Liver (tissue), 9 donors: ENCODE results near the gene SMIM14. TPM values are rescaled to one million over a fixed set of nuclear protein-coding genes. Genes with fewer than 3 reads are reported as not detected.

Experiments used
- DNase-seq: peaks from one replicate; pipeline ENCODE4 v3.0.0-alpha.2; 2017; ENCODE audit warnings: low spot score
- H3K27ac ChIP-seq, 2 donors: one replicate each; pipeline ENCODE4 v1.7.0; 2013; ENCODE audit warnings: inconsistent platforms in 2 of 2, low read length in 2 of 2, control low read depth in 1 of 2, low read depth in 1 of 2, mild to moderate bottlenecking in 1 of 2
- H3K27me3 ChIP-seq, 4 donors: one replicate each; pipeline versions ENCODE4 v1.6.1 to v1.7.0; 2013; ENCODE audit warnings: low read length in 3 of 4, inconsistent platforms in 1 of 4, mild to moderate bottlenecking in 1 of 4, moderate library complexity in 1 of 4; ENCODE audit not compliant: control insufficient read depth in 4 of 4, insufficient read depth in 4 of 4
- H3K36me3 ChIP-seq, 4 donors: one replicate each; pipeline versions ENCODE4 v1.6.1 to v1.7.0; 2013; ENCODE audit warnings: low read length in 3 of 4, mild to moderate bottlenecking in 3 of 4, low read depth in 1 of 4, moderate library complexity in 1 of 4; ENCODE audit not compliant: control insufficient read depth in 4 of 4, insufficient read depth in 3 of 4
- H3K4me1 ChIP-seq, 4 donors: one replicate each; pipeline versions ENCODE4 v1.6.1 to v1.7.0; 2013; ENCODE audit warnings: low read length in 3 of 4, mild to moderate bottlenecking in 3 of 4, moderate library complexity in 1 of 4; ENCODE audit not compliant: control insufficient read depth in 4 of 4, insufficient read depth in 4 of 4
- H3K4me3 ChIP-seq, 3 donors: one replicate each; pipeline versions ENCODE4 v1.6.1 to v1.7.0; 2013; ENCODE audit warnings: low read length in 3 of 3, control low read depth in 1 of 3, low read depth in 1 of 3, mild to moderate bottlenecking in 1 of 3
- H3K9ac ChIP-seq, 2 donors: one replicate each; pipeline ENCODE4 v1.7.0; 2013; ENCODE audit warnings: low read length in 2 of 2, mild to moderate bottlenecking in 2 of 2, moderate library complexity in 2 of 2, control low read depth in 1 of 2, low read depth in 1 of 2
- H3K9me3 ChIP-seq, 4 donors: one replicate each; pipeline versions ENCODE4 v1.6.1 to v1.7.0; 2013; ENCODE audit warnings: low read length in 3 of 4; ENCODE audit not compliant: control insufficient read depth in 4 of 4
- EGR1 ChIP-seq, 2 donors: IDR thresholded peaks; 2 replicates each; pipeline ENCODE4 v1.6.1; 2016 to 2018; ENCODE audit warnings: antibody characterized with exemption in 2 of 2, low read depth in 2 of 2
- FOXA1 ChIP-seq: IDR thresholded peaks from 2 replicates; pipeline ENCODE4 v1.6.1; 2016; ENCODE audit warnings: antibody characterized with exemption
- FOXA2 ChIP-seq: IDR thresholded peaks from 2 replicates; pipeline ENCODE4 v1.6.1; 2016; ENCODE audit warnings: antibody characterized with exemption
- GABPA ChIP-seq, 2 donors: IDR thresholded peaks in 1 of 2; conservative IDR thresholded peaks in 1 of 2; 2 replicates each; pipeline ENCODE4 v1.6.1; 2016; ENCODE audit warnings: antibody characterized with exemption in 2 of 2, mild to moderate bottlenecking in 1 of 2, moderate library complexity in 1 of 2
- HNF4A ChIP-seq, 2 donors: conservative IDR thresholded peaks; 2 replicates each; pipeline ENCODE4 v1.6.1; 2016; ENCODE audit warnings: antibody characterized with exemption in 2 of 2, mild to moderate bottlenecking in 2 of 2
- HNF4G ChIP-seq: IDR thresholded peaks from 2 replicates; pipeline ENCODE4 v1.6.1; 2016; ENCODE audit warnings: antibody characterized with exemption
- JUND ChIP-seq, 2 donors: IDR thresholded peaks; 2 replicates each; pipeline ENCODE4 v1.6.1; 2016; ENCODE audit warnings: antibody characterized with exemption in 2 of 2
- NR2F2 ChIP-seq: IDR thresholded peaks from 2 replicates; pipeline ENCODE4 v1.6.1; 2016; ENCODE audit warnings: antibody characterized with exemption
- RAD21 ChIP-seq, 2 donors: IDR thresholded peaks; 2 replicates each; pipeline ENCODE4 v1.6.1; 2016; ENCODE audit warnings: antibody characterized with exemption in 2 of 2, mild to moderate bottlenecking in 2 of 2
- RXRA ChIP-seq, 2 donors: IDR thresholded peaks; 2 replicates each; pipeline ENCODE4 v1.6.1; 2017 to 2018; ENCODE audit warnings: antibody characterized with exemption in 2 of 2, mild to moderate bottlenecking in 1 of 2
- SP1 ChIP-seq: IDR thresholded peaks from 2 replicates; pipeline ENCODE4 v1.6.1; 2018; ENCODE audit warnings: antibody characterized with exemption, mild to moderate bottlenecking
- TAF1 ChIP-seq: conservative IDR thresholded peaks from 2 replicates; pipeline ENCODE4 v1.6.1; 2016; ENCODE audit warnings: antibody characterized with exemption, mild to moderate bottlenecking
- YY1 ChIP-seq: IDR thresholded peaks from 2 replicates; pipeline ENCODE4 v1.6.1; 2016; ENCODE audit warnings: antibody characterized with exemption, mild to moderate bottlenecking
- WGBS: extraction: QIAGEN DNeasy Blood & Tissue Kit; methylation state at CpG from one replicate; pipeline ENCODE4 v1.1.7; 2013; 5-methylcytosine and 5-hydroxymethylcytosine counted together
- polyA plus RNA-seq, 2 donors: library from polyadenylated mRNA; stranded (reverse) in 1 of 2; unstranded in 1 of 2; fragments of 200-250 nt in 1 of 2; fragments of >200 nt in 1 of 2; fragmentation: Nextera tagmentation in 1 of 2; extraction: Ambion mirVana in 1 of 2; gene quantifications; one replicate each; pipeline versions ENCODE4 v1.2.1 to v1.2.3, GENCODE V29; 2013 to 2015
- total RNA-seq, 2 donors: library from RNA; depleted of rRNA; stranded (reverse); fragments of >200 nt; gene quantifications; one replicate each; pipeline ENCODE4 v1.2.3, GENCODE V29; 2014
- TF ChIP-seq, protein P1 (sequence below): fragments of 150-350 bp; IDR thresholded peaks from 2 replicates; pipeline ENCODE4 v1.5.1; 2017; ENCODE audit warnings: improper control_type of control experiment, low read depth, low read length; ENCODE audit not compliant: missing input control
- TF ChIP-seq, protein P2 (sequence below): IDR thresholded peaks from 2 replicates; pipeline ENCODE4 v1.6.1; 2016; ENCODE audit warnings: antibody characterized with exemption, mild to moderate bottlenecking
- TF ChIP-seq, protein P3 (sequence below): IDR thresholded peaks from 2 replicates; pipeline ENCODE4 v1.6.1; 2016; ENCODE audit warnings: antibody characterized with exemption
- TF ChIP-seq, protein P4 (sequence below): IDR thresholded peaks from 2 replicates; pipeline ENCODE4 v1.6.1; 2016; ENCODE audit warnings: antibody characterized with exemption
- TF ChIP-seq, protein P5 (sequence below): IDR thresholded peaks from 2 replicates; pipeline ENCODE4 v1.6.1; 2016; ENCODE audit warnings: antibody characterized with exemption
- donor health status: healthy.
- donor health status: healthy.
- donor health status: healthy.
- donor health status: healthy.
- donor health status: healthy.

The SMIM14 gene
- total and polyA plus RNA-seq, 4 donors, result 21.1 to 311 (median 91.6) TPM

DNA sequence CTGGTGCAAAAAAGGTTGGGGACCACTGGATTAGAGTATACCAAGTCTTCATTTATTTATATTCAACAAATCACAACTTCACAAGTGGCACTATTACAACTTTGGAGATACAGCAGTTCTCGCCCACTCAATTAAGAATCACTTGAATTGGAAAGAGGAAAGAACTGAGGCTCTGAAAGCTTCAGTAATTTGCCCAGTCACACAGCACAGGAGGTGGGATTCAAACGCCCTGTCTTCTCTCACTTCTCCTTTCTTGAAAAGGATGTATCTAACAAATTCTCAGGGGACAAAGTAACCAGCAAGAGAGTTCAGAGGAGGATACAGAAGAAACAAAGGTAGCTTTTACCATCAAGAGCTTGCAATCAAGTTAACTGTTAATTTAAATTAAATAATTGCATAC is 12.4 kb downstream of the SMIM14 start:
- Histone ChIP-seq H3K27ac (no peak overlapping the region), H3K27me3 (no peaks in the 10 kb centered on the region), H3K4me1 (peaks cover 0 to 16% (median 6%) of the 10 kb centered on the region in 4 donors), H3K4me3 (no peak overlapping the region), H3K9ac (no peak overlapping the region), H3K9me3 (no peaks in the 10 kb centered on the region), H3K36me3 (peaks cover 0 to 15% (median 5%) of the 10 kb centered on the region in 4 donors)
- TF ChIP-seq, protein P1, sequence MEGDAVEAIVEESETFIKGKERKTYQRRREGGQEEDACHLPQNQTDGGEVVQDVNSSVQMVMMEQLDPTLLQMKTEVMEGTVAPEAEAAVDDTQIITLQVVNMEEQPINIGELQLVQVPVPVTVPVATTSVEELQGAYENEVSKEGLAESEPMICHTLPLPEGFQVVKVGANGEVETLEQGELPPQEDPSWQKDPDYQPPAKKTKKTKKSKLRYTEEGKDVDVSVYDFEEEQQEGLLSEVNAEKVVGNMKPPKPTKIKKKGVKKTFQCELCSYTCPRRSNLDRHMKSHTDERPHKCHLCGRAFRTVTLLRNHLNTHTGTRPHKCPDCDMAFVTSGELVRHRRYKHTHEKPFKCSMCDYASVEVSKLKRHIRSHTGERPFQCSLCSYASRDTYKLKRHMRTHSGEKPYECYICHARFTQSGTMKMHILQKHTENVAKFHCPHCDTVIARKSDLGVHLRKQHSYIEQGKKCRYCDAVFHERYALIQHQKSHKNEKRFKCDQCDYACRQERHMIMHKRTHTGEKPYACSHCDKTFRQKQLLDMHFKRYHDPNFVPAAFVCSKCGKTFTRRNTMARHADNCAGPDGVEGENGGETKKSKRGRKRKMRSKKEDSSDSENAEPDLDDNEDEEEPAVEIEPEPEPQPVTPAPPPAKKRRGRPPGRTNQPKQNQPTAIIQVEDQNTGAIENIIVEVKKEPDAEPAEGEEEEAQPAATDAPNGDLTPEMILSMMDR, result no peak
- no peak for TF ChIP-seq HNF4G
- no peak for TF ChIP-seq EGR1 (IDR thresholded peaks at IDR 0.05; ENCODE audit: low read depth in 2 of 2)
- no peak for TF ChIP-seq JUND (IDR thresholded peaks at IDR 0.05)
- TF ChIP-seq GABPA (IDR thresholded peaks at IDR 0.05 in 1 of 2, conservative IDR thresholded peaks at IDR 0.05 in 1 of 2), result no peak
- TF ChIP-seq RXRA (IDR thresholded peaks at IDR 0.05), result no peak
- WGBS, result 89% methylated on average over 2 of the region's 2 CpGs
- DNase-seq, result no peak

DNA sequence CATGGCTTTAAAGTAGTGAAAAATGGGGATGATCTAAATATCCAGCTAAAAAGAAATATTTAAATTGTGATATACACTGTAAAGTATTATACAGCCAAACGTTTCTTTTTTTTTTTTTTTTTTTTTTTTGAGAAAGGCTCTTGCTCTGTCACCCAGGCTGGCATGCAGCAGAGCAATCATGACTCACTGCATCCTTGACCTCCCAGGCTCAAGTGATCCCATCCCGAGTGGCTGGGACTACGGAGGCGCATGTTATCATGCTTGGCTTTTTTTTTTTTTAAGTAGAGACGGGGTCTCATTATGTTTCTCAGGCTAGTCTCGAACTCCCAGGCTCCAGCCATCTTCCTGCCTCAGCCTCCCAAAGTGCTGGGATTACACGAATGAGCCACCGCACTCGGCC is 17.1 kb downstream of the SMIM14 start:
- H3K27ac ChIP-seq, result peak overlapping the region; percentile 4 to 21
- TF ChIP-seq, protein P2, sequence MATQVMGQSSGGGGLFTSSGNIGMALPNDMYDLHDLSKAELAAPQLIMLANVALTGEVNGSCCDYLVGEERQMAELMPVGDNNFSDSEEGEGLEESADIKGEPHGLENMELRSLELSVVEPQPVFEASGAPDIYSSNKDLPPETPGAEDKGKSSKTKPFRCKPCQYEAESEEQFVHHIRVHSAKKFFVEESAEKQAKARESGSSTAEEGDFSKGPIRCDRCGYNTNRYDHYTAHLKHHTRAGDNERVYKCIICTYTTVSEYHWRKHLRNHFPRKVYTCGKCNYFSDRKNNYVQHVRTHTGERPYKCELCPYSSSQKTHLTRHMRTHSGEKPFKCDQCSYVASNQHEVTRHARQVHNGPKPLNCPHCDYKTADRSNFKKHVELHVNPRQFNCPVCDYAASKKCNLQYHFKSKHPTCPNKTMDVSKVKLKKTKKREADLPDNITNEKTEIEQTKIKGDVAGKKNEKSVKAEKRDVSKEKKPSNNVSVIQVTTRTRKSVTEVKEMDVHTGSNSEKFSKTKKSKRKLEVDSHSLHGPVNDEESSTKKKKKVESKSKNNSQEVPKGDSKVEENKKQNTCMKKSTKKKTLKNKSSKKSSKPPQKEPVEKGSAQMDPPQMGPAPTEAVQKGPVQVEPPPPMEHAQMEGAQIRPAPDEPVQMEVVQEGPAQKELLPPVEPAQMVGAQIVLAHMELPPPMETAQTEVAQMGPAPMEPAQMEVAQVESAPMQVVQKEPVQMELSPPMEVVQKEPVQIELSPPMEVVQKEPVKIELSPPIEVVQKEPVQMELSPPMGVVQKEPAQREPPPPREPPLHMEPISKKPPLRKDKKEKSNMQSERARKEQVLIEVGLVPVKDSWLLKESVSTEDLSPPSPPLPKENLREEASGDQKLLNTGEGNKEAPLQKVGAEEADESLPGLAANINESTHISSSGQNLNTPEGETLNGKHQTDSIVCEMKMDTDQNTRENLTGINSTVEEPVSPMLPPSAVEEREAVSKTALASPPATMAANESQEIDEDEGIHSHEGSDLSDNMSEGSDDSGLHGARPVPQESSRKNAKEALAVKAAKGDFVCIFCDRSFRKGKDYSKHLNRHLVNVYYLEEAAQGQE, result no peak
- TF ChIP-seq SP1 (no peak), YY1 (no peak), RXRA (IDR thresholded peaks at IDR 0.05) (peak in 1 of 2 donors; percentile 33), FOXA2 (no peak), TAF1 (no peak), HNF4A (conservative IDR thresholded peaks at IDR 0.05) (peak; percentile 20 to 47), GABPA (IDR thresholded peaks at IDR 0.05 in 1 of 2, conservative IDR thresholded peaks at IDR 0.05 in 1 of 2) (no peak), RAD21 (IDR thresholded peaks at IDR 0.05) (no peak), HNF4G (no peak), FOXA1 (no peak), NR2F2 (peak; percentile 41), EGR1 (IDR thresholded peaks at IDR 0.05; ENCODE audit: low read depth in 2 of 2) (no peak), JUND (IDR thresholded peaks at IDR 0.05) (peak; percentile 74 to 89)
- TF ChIP-seq, protein P3, sequence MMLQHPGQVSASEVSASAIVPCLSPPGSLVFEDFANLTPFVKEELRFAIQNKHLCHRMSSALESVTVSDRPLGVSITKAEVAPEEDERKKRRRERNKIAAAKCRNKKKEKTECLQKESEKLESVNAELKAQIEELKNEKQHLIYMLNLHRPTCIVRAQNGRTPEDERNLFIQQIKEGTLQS, result no peak
- TF ChIP-seq, protein P4, sequence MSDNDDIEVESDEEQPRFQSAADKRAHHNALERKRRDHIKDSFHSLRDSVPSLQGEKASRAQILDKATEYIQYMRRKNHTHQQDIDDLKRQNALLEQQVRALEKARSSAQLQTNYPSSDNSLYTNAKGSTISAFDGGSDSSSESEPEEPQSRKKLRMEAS, result no peak
- TF ChIP-seq, protein P1, result no peak
- TF ChIP-seq, protein P5, sequence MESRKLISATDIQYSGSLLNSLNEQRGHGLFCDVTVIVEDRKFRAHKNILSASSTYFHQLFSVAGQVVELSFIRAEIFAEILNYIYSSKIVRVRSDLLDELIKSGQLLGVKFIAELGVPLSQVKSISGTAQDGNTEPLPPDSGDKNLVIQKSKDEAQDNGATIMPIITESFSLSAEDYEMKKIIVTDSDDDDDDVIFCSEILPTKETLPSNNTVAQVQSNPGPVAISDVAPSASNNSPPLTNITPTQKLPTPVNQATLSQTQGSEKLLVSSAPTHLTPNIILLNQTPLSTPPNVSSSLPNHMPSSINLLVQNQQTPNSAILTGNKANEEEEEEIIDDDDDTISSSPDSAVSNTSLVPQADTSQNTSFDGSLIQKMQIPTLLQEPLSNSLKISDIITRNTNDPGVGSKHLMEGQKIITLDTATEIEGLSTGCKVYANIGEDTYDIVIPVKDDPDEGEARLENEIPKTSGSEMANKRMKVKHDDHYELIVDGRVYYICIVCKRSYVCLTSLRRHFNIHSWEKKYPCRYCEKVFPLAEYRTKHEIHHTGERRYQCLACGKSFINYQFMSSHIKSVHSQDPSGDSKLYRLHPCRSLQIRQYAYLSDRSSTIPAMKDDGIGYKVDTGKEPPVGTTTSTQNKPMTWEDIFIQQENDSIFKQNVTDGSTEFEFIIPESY, result no peak
- DNase-seq, result no peak
- H3K27me3 ChIP-seq, result no peaks in the 10 kb centered on the region
- H3K9ac ChIP-seq, result no peak overlapping the region
- peaks cover 3 to 8% (median 5%) of the 10 kb centered on the region in 4 donors for H3K4me1 ChIP-seq
- peaks cover 0 to 4% (median 1%) of the 10 kb centered on the region in 4 donors for H3K36me3 ChIP-seq
- H3K9me3 ChIP-seq, result no peaks in the 10 kb centered on the region
- H3K4me3 ChIP-seq, result no peak overlapping the region
- WGBS, result 58% methylated on average over 9 of the region's 9 CpGs
